DOHH2 (cell line): ENCODE measurements around the gene CDK19.

Source experiments
- EZH2phosphoT487 ChIP-seq: fragments of 200-600 bp; sonication (generic); IDR thresholded peaks from 2 replicates; pipeline ENCODE4 v1.6.1; 2017; ENCODE audit warnings: borderline replicate concordance, mild to moderate bottlenecking, antibody characterized with exemption, low read length, moderate library complexity, mixed read lengths
- TF ChIP-seq, protein P1 (sequence below): fragments of 200-600 bp; sonication (generic); IDR thresholded peaks from one replicate; pipeline ENCODE4 v1.5.1; 2014; ENCODE audit warnings: antibody characterized with exemption, mild to moderate bottlenecking, low read depth, low read length; ENCODE audit not compliant: poor library complexity, severe bottlenecking

DNA sequence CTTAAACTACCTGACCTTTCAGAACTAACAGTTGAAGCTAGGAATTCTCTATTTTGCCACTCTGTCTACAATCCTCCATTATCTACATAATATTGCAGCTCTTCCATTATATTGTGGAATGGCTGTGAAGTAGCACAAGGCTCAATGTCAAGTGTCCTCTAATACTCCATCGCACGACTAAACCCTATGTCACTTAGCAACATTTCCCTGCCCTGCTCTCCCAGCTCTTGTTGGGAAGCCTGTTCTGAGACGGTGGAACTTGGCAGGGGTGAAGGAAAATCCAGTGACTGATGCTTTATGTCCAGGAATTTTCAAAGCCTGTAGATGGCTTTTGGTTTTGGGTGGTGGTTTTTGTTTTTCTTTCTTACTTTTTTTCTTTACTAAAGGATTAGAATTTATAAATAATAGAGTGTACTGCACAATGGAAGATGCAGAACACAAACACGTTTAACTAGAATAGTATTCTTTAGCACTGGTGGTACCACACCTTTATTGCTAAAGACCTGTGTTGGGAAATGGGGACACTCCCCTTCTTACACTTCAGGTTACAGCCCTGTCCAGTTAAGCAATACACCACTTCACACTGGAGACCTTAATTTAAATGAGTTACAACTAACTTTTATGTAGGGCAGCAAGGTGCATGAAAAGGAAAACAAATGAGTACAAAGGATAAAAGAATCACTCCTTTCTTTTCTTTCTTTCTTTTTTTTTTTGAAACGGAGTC lies 38.6 kb upstream of the CDK19 start:
- TF ChIP-seq, protein P1, sequence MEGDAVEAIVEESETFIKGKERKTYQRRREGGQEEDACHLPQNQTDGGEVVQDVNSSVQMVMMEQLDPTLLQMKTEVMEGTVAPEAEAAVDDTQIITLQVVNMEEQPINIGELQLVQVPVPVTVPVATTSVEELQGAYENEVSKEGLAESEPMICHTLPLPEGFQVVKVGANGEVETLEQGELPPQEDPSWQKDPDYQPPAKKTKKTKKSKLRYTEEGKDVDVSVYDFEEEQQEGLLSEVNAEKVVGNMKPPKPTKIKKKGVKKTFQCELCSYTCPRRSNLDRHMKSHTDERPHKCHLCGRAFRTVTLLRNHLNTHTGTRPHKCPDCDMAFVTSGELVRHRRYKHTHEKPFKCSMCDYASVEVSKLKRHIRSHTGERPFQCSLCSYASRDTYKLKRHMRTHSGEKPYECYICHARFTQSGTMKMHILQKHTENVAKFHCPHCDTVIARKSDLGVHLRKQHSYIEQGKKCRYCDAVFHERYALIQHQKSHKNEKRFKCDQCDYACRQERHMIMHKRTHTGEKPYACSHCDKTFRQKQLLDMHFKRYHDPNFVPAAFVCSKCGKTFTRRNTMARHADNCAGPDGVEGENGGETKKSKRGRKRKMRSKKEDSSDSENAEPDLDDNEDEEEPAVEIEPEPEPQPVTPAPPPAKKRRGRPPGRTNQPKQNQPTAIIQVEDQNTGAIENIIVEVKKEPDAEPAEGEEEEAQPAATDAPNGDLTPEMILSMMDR, result no peak
- TF ChIP-seq EZH2phosphoT487, result no peak
